Neural progenitor cell (in vitro differentiated cells): ENCODE data around the gene R3HDM1. TPM values are rescaled to one million over a fixed set of nuclear protein-coding genes. Genes with fewer than 3 reads are reported as not detected.

Experiments used
- DNase-seq: peaks from one replicate; pipeline ENCODE4 v3.0.0-alpha.2; 2016; ENCODE audit warnings: low spot score
- H2AFZ ChIP-seq: fragments of 200-600 bp; sonication (generic); replicated peaks from 2 replicates; pipeline ENCODE4 v1.6.1; 2016; ENCODE audit warnings: antibody characterized with exemption
- H3F3A ChIP-seq: fragments of 200-600 bp; sonication (generic); 2 replicates; pipeline ENCODE4 v1.6.1; 2016; ENCODE audit warnings: antibody characterized with exemption, low read depth
- H3K27ac ChIP-seq: fragments of 200-600 bp; sonication (generic); 2 replicates; pipeline ENCODE4 v1.5.1; 2016; ENCODE audit warnings: mild to moderate bottlenecking
- H3K27me3 ChIP-seq: fragments of 200-600 bp; sonication (generic); 2 replicates; pipeline ENCODE4 v1.6.1; 2016; ENCODE audit warnings: mild to moderate bottlenecking, moderate library complexity
- H3K36me3 ChIP-seq: fragments of 200-600 bp; sonication (generic); 2 replicates; pipeline ENCODE4 v1.5.1; 2016
- H3K4me1 ChIP-seq: fragments of 200-600 bp; sonication (generic); 2 replicates; pipeline ENCODE4 v1.6.1; 2016; ENCODE audit warnings: mixed run types
- H3K4me2 ChIP-seq: fragments of 200-600 bp; sonication (generic); 2 replicates; pipeline ENCODE4 v1.6.1; 2016
- H3K4me3 ChIP-seq: fragments of 200-600 bp; sonication (generic); 2 replicates; pipeline ENCODE4 v1.5.1; 2016
- H3K79me2 ChIP-seq: fragments of 200-600 bp; sonication (generic); 2 replicates; pipeline ENCODE4 v1.6.1; 2016; ENCODE audit warnings: low read depth
- H3K9ac ChIP-seq: fragments of 200-600 bp; sonication (generic); 2 replicates; pipeline ENCODE4 v1.6.1; 2016
- H3K9me3 ChIP-seq: fragments of 200-600 bp; sonication (generic); 2 replicates; pipeline ENCODE4 v1.5.1; 2016; ENCODE audit warnings: low read depth
- H4K20me1 ChIP-seq: fragments of 200-600 bp; sonication (generic); 2 replicates; pipeline ENCODE4 v1.6.1; 2016; ENCODE audit warnings: low read depth
- H3K27ac Mint-ChIP-seq: 3 replicates; pipeline ENCODE4 v1.8.0; 2021; ENCODE audit warnings: mixed read lengths
- H3K27me3 Mint-ChIP-seq: 2 replicates; pipeline ENCODE4 v1.8.0; 2022; ENCODE audit warnings: low read depth, mild to moderate bottlenecking, inconsistent platforms, moderate library complexity, mixed read lengths; ENCODE audit not compliant: insufficient read depth
- H3K36me3 Mint-ChIP-seq: 3 replicates; pipeline ENCODE4 v1.8.0; 2021; ENCODE audit warnings: mixed read lengths
- H3K4me1 Mint-ChIP-seq: 3 replicates; pipeline ENCODE4 v1.8.0; 2021; ENCODE audit warnings: mixed read lengths
- H3K4me3 Mint-ChIP-seq: 3 replicates; pipeline ENCODE4 v1.8.0; 2021; ENCODE audit warnings: mild to moderate bottlenecking, moderate library complexity, mixed read lengths
- H3K9me3 Mint-ChIP-seq: 3 replicates; pipeline ENCODE4 v1.8.0; 2020; ENCODE audit warnings: mixed read lengths
- CTCF ChIP-seq: fragments of 200-600 bp; sonication (generic); IDR thresholded peaks from 2 replicates; pipeline ENCODE4 v1.5.1; 2017; ENCODE audit warnings: antibody characterized with exemption, mild to moderate bottlenecking
- EZH2 ChIP-seq: fragments of 200-600 bp; sonication (generic); IDR thresholded peaks from 2 replicates; pipeline ENCODE4 v1.6.1; 2017; ENCODE audit warnings: antibody characterized with exemption, mild to moderate bottlenecking, moderate library complexity
- EZH2phosphoT487 ChIP-seq: fragments of 200-600 bp; sonication (generic); IDR thresholded peaks from 2 replicates; pipeline ENCODE4 v1.6.1; 2017; ENCODE audit warnings: antibody characterized with exemption
- total RNA-seq: library from RNA; depleted of rRNA; stranded (reverse); fragments of >200 nt; gene quantifications from 2 replicates; pipeline ENCODE4 v1.2.3, GENCODE V29; 2015; ENCODE audit warnings: low replicate concordance

Gene R3HDM1
- total RNA-seq, 1 donor from 2014 or later, result 49.4 TPM

DNA sequence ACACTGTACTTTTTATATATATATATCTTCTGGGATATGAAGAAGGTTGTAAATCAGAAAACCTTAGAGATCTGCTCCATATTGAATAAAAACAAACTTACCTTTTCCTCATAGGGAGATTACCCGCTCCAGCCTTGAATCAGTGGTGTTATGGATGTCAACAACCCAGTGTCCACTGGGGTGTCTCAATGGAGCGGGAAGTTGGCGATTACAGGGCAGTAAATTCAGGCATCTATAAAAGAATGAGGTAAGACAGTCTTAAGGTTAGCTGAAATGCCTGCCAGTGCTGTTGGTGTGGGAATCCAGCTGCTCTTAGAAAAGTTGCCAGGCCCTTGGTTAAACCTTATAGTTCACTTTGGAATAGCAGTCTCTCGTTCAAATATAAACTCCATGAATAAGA, 102.3 kb downstream of the R3HDM1 start:
- Histone ChIP-seq H3K27me3 (no peaks in the 10 kb centered on the region), H3K36me3 (peaks cover 2% of the 10 kb centered on the region), H3F3A (peaks cover 3% of the 10 kb centered on the region), H3K9me3 (no peaks in the 10 kb centered on the region), H3K4me1 (peaks cover under 1% of the 10 kb centered on the region), H2AFZ (no peak overlapping the region), H4K20me1 (no peaks in the 10 kb centered on the region), H3K79me2 (no peaks in the 10 kb centered on the region), H3K4me2 (no peak overlapping the region), H3K9ac (no peak overlapping the region), H3K4me3 (no peak overlapping the region), H3K27ac (no peak overlapping the region)
- peaks cover 2% of the 10 kb centered on the region for H3K36me3 Mint-ChIP-seq
- H3K27me3 Mint-ChIP-seq, result no peaks in the 10 kb centered on the region
- no peak overlapping the region for H3K27ac Mint-ChIP-seq
- TF ChIP-seq CTCF (no peak), EZH2phosphoT487 (no peak), EZH2 (no peak)
- H3K4me3 Mint-ChIP-seq, result no peak overlapping the region
- H3K4me1 Mint-ChIP-seq, result no peaks in the 10 kb centered on the region
- H3K9me3 Mint-ChIP-seq, result no peaks in the 10 kb centered on the region
- DNase-seq, result no peak

DNA sequence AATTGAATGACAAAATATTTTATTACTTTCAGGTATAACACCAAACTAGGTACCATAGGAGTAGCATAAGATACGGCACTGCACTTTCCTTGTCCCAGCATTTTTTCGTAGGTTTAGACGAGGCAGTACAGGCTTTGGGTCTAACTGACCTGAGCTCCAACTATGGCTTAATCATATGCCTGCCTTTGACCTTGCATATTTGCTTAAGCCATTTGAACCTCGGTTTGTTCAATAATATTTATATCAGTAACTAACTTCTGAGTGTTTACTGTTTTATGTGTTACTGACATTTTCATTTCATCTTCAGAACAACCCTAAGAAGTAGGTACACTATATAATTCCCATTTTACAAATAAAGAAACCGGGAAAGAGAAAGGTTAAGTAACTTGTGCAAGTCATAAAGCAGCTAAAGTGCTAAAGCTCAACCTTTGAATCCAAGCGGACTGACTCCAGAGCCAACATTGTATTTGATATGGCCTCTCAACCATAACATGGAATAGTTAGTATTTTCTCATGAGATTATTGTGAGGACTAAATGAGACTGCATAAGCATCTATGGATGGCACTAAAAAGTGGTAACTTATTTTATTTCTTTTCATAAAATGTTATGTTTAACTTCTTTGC, 104.0 kb downstream of the R3HDM1 start:
- Histone ChIP-seq H3K36me3 (peaks cover 13% of the 10 kb centered on the region), H3F3A (peaks cover 10% of the 10 kb centered on the region), H3K9ac (no peak overlapping the region), H3K4me2 (no peak overlapping the region), H3K4me1 (peaks cover 7% of the 10 kb centered on the region), H3K4me3 (no peak overlapping the region), H3K27ac (no peak overlapping the region), H3K9me3 (no peaks in the 10 kb centered on the region), H3K27me3 (no peaks in the 10 kb centered on the region), H2AFZ (no peak overlapping the region), H3K79me2 (no peaks in the 10 kb centered on the region), H4K20me1 (peaks cover 6% of the 10 kb centered on the region)
- H3K36me3 Mint-ChIP-seq, result peaks cover 2% of the 10 kb centered on the region
- no peaks in the 10 kb centered on the region for H3K9me3 Mint-ChIP-seq
- H3K27ac Mint-ChIP-seq, result no peak overlapping the region
- no peaks in the 10 kb centered on the region for H3K27me3 Mint-ChIP-seq
- DNase-seq, result no peak
- no peak for TF ChIP-seq EZH2phosphoT487
- TF ChIP-seq EZH2, result no peak
- TF ChIP-seq CTCF, result no peak
- H3K4me3 Mint-ChIP-seq, result no peak overlapping the region
- no peaks in the 10 kb centered on the region for H3K4me1 Mint-ChIP-seq

DNA sequence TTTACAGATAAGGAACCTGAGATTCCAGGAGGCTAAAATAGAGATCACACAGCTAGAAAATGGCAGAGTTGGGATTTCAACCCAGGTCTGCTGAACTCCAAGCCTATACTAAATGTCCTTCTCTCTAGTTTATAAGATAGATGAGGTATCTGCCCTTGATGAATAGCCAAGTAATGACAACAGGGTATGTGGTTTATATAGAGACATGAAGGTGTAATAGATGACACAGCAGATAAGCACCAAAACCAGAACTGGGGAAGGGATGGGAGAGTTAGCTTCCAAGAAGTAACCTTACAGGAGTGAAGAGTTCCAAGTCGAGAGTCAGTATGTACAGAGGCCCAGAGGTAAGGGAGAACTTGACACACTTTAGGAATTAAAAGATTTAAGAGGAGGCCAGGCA, 105.7 kb downstream of the R3HDM1 start:
- Mint-ChIP-seq H3K9me3 (no peaks in the 10 kb centered on the region), H3K4me1 (no peaks in the 10 kb centered on the region), H3K4me3 (no peak overlapping the region), H3K27me3 (no peaks in the 10 kb centered on the region), H3K27ac (no peak overlapping the region), H3K36me3 (peaks cover 4% of the 10 kb centered on the region)
- Histone ChIP-seq H3F3A (peaks cover 10% of the 10 kb centered on the region), H3K9me3 (no peaks in the 10 kb centered on the region), H4K20me1 (peaks cover 6% of the 10 kb centered on the region), H2AFZ (no peak overlapping the region), H3K9ac (no peak overlapping the region), H3K79me2 (no peaks in the 10 kb centered on the region), H3K4me2 (no peak overlapping the region), H3K4me1 (peaks cover 7% of the 10 kb centered on the region), H3K4me3 (no peak overlapping the region), H3K27me3 (no peaks in the 10 kb centered on the region), H3K27ac (no peak overlapping the region), H3K36me3 (peaks cover 22% of the 10 kb centered on the region)
- DNase-seq, result no peak
- TF ChIP-seq EZH2phosphoT487, result no peak
- TF ChIP-seq EZH2, result no peak
- no peak for TF ChIP-seq CTCF
